ENCODE results near the gene SPAAR.

The SPAAR gene

DNA sequence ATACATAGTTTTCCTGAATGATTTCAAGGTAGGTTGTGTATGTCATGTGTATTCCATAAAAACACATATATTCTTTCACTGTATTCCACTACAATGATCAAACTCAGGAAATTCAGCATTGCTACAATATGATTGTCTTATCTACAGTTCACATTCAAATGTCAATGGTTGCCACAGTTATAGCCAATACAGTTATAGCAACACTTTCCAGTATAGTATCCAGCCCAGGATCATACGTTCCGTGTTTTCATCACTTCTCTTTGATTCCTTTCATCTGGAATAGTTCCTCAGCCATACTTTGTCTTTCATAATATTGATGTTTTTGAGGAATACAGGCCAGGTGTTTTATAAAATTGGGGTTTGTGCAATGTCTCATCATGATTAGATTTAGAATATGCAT, 39.2 kb downstream of the SPAAR start:
- no peak for DNase-seq (ENCODE audit: low read depth in 2 of 2)

DNA sequence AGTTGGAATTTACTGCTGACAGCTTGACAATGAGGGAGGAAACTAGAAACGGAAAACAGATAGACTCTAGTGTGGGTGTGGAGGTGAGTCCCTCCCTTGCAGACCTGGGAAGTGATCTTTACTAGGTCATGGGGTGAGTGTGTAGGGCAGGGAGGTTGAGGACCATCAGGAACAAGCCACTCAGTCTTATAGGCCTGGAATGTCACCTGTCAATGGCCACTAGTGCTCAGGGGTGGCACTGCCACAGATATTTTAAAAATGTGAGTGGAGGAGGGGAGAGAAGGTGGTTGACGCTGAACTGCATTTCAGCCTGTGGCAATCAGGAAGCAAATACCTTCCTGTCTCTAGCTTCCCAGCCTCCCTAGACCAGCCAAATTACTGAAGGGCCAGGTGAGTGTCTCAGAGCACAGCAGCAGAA, 39.6 kb downstream of the SPAAR start:
- no peak for DNase-seq (ENCODE audit: low read depth in 2 of 2)

DNA sequence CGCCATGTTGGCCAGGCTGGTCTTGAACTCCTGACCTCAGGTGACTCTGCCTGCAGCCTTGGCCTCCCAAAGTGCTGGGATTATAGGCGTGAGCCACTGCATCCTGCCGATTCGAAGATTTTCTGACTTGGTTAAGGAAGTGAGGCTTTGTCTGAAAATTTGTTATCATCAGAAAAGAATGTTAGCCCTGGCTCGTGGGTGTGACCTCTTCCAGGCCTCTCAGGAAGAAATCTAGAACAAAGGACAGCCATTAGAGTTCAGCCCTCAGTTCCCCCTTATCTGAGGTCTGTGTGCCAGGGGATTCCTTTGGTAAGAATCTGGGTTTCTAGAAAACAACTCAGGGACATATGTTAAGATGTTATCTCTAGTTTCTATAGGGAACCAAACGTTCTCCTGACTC, 42.4 kb downstream of the SPAAR start:
- DNase-seq (ENCODE audit: low read depth in 2 of 2) = no peak

DNA sequence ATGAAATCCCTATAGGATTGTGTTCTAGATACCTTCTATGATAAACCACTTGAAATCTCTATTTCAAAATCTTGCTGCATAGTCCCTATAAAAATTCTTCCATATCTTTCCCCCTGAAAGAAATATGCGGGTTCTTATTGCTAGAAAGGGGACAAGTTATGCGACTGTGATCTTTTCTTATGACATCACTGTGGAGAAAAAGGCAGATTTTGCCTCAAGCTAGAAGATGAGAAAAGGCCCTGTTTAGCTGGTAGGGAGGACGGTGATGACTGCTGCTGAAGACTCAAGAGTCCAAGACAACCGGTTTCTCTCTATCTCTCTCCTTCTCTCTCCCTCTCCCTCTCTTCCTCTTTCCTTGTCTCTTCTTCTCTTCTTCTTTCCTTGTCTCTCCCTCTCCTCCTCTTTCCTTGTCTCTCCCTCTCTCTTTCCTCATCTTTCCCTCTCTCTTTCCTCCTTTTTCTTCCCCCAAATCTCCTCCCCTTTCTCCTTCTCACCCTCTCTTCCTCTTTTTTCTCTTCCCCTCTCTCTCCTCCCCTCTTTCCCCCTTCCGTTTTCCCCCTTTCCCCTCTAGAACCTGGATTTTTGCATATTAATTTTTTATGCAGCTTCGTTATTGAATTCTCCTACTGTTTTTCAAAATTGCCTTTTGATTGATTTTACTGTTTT, 43.4 kb downstream of the SPAAR start:
- no peak for DNase-seq (ENCODE audit: low read depth in 2 of 2)

DNA sequence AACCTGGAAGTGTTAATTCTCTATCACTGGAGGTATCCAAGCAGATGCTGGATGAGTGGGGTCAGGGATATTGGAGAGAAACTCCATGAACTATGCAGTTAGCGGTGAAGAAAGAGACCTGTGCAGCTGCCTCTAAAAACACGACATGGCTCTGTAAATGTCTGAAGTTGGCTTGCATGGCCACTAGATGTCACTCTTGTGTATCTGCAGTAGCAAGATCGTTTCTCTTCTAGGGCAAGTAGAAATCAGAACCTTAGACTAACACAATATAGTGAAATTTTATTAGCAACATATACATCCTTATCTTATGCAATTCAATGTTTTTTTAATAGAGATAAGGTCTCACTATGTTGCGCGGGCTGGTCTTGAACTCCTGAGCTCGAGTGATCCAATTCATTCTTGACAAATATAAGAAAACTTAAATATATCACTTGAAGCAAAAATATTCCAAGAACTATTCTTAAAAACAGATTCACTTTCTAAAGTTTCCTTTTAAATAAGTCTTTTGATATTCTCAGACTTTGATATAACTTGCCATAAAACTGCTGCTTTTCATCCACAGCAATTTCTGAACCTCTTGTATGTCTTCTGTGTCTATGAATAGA, 45.8 kb downstream of the SPAAR start:
- DNase-seq (ENCODE audit: low read depth in 2 of 2) = peak in 1 of 2 donors; percentile 9

DNA sequence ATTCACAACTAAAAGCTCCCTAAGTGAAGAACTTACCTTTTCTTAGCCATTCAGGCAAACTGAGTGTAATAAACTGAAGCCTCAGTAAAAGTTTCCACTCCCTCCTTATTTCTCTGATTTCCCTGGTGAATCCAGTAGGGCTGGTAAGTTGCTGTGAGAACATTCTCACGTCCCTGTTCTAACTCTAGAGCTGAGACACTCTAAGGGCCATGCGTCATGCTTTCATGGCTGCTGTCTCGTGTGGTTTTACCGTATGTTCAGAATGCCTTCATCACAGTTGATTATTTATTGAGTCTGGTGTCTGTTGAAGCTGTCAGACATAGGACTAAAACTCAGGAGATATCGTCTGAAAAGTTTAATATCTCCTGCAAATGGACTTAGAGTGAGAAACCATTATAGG, 47.4 kb downstream of the SPAAR start:
- DNase-seq (ENCODE audit: low read depth in 2 of 2) = no peak

- no peak for DNase-seq (ENCODE audit: low read depth in 2 of 2)
Observed at GRCh38 chr9:35958104-35958837, 49.0 kb downstream of the SPAAR start, which contains the start of gene OR2S2. OR2S2 (minus strand) TSS chr9:35958154; CDS start chr9:35958098, 56 bp downstream.

GRCh38 chr9:35960039-35960655, 50.9 kb downstream of the SPAAR start:
- DNase-seq (ENCODE audit: low read depth in 2 of 2) = no peak
